HG02938 (cell line): ENCODE data around the gene MCM10.

Experiments used
- ATAC-seq: cut with Tn5 transposase; IDR thresholded peaks from one replicate; pipeline ENCODE4 v1.9.1; 2021; ENCODE audit warnings: mild to moderate bottlenecking, moderate library complexity; ENCODE audit not compliant: unreplicated experiment

Gene MCM10

DNA sequence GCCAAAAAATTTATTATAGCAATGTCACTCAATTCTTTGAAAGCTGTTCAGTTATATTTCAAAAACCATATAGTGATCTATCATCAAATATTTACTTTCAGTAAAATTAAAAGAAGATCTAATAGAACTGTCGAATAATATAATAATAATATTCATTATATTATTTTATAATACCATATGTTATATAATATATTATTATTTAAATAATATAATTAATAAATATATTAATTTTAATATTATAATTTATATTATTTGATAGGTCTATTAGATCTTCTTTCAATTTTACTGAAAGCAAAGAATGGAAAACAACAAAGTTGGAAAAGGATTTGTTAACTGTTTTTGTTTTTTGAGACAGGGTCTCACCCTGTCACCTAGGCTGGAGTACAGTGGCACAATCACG, 95.3 kb downstream of the MCM10 start:
- ATAC-seq = no peak

DNA sequence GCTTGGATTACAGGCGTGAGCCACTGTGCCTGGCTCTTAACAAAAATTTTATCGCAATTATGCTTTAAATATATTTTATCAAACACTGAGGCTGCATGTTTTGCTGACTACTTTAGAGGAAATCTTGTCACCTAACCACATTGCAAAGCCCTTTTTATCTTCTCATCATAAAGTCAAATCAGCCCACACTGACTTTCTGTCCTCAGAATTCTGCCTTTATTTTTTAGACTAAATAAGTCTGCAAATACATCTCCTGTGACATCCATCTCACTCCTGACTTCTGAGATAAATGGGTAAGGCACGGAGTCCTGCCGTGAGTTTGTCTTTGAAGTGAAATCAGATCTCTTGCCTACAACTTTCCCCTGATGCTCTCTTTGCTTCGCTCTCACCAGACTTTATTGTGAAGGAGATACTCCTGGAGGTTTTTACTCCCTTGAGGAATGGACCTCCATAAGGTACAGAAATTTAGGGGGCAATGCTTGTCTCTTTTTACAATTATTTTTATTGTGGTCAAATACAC, 96.3 kb downstream of the MCM10 start:
- no peak for ATAC-seq
